ENCODE data around the gene NDUFB4.

DNA sequence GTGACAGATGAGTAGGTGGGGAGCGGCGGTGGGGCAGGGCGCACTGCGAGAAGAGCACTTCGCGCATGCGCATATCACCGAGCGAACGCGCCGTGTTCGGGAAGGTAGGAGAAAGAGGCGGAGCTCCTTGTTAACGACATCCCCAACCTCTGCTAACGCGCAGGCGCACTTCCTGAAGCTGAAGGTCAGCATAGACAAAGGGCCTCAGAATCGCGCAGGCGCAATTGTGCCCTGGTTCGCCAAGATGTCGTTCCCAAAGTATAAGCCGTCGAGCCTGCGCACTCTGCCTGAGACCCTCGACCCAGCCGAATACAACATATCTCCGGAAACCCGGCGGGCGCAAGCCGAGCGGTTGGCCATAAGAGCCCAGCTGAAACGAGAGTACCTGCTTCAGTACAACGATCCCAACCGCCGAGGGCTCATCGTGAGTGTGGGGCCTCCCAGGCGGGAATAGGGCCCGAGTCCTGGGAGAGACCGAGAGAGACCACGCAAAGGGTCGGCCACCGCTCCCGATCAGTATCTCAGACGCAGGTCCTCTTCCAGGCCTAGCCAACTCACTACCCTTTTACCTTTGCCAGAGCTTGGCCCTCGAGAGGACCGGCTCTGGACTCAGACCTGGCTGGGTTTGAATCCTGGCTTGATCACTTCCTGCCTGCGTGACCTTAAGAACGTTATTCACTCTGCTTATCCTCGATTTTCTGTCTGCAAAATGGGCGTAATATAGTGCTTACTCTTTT is at the start of gene NDUFB4:
- TF ChIP-seq, protein P1, sequence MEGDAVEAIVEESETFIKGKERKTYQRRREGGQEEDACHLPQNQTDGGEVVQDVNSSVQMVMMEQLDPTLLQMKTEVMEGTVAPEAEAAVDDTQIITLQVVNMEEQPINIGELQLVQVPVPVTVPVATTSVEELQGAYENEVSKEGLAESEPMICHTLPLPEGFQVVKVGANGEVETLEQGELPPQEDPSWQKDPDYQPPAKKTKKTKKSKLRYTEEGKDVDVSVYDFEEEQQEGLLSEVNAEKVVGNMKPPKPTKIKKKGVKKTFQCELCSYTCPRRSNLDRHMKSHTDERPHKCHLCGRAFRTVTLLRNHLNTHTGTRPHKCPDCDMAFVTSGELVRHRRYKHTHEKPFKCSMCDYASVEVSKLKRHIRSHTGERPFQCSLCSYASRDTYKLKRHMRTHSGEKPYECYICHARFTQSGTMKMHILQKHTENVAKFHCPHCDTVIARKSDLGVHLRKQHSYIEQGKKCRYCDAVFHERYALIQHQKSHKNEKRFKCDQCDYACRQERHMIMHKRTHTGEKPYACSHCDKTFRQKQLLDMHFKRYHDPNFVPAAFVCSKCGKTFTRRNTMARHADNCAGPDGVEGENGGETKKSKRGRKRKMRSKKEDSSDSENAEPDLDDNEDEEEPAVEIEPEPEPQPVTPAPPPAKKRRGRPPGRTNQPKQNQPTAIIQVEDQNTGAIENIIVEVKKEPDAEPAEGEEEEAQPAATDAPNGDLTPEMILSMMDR (IDR thresholded peaks at IDR 0.05) = peak in 1 of 4 experiments; percentile 23
- TF ChIP-seq POLR2A (IDR thresholded peaks at IDR 0.05) = peak; percentile 72 to 78
